H1 (cell line): ENCODE data around the gene TSR1.

Source experiments
- ATF2 ChIP-seq: IDR thresholded peaks from 2 replicates; pipeline ENCODE4 v1.6.1; 2012; ENCODE audit warnings: low read length, inconsistent platforms
- BRCA1 ChIP-seq: IDR thresholded peaks from 2 replicates; pipeline ENCODE4 v1.6.1; 2012; ENCODE audit warnings: low read depth, low read length, improper control_type of control experiment
- CBX5 ChIP-seq: fragments of 300-800, 300-1000 bp; sonication (generic); IDR thresholded peaks from 2 replicates; pipeline ENCODE4 v1.7.1; 2016; ENCODE audit warnings: antibody characterized with exemption, low read length, low read depth
- CTCF ChIP-seq, 3 experiments: IDR thresholded peaks; 1 replicate in 2 of 3; 2 replicates in 1 of 3; pipeline versions ENCODE4 v1.5.1 to v1.6.1; 2011; ENCODE audit warnings: low read length in 3 of 3, mild to moderate bottlenecking in 3 of 3, inconsistent platforms in 2 of 3, low read depth in 1 of 3, moderate library complexity in 1 of 3; ENCODE audit not compliant: insufficient read depth in 1 of 3; ENCODE audit errors: control extremely low read depth in 1 of 3
- EZH2 ChIP-seq: fragments of 200-600 bp; sonication (generic); IDR thresholded peaks from 2 replicates; pipeline ENCODE4 v1.7.1; 2012; ENCODE audit warnings: low read depth, mild to moderate bottlenecking, moderate library complexity, low read length, inconsistent platforms; ENCODE audit not compliant: severe bottlenecking
- RAD21 ChIP-seq, 2 experiments: IDR thresholded peaks in 1 of 2; conservative IDR thresholded peaks in 1 of 2; 2 replicates each; pipeline ENCODE4 v1.6.1; 2011; ENCODE audit warnings: low read depth in 2 of 2, low read length in 2 of 2, improper control_type of control experiment in 1 of 2, inconsistent platforms in 1 of 2, mild to moderate bottlenecking in 1 of 2, moderate library complexity in 1 of 2
- RFX5 ChIP-seq: IDR thresholded peaks from 2 replicates; pipeline ENCODE4 v1.6.1; 2011; ENCODE audit warnings: low read depth, low read length, improper control_type of control experiment, borderline replicate concordance
- TCF12 ChIP-seq: IDR thresholded peaks from 2 replicates; pipeline ENCODE4 v1.6.1; 2011; ENCODE audit warnings: low read depth, mild to moderate bottlenecking, low read length
- YY1 ChIP-seq: IDR thresholded peaks from 2 replicates; pipeline ENCODE4 v1.6.1; 2011; ENCODE audit warnings: low read depth, mild to moderate bottlenecking, low read length
- ZNF274 ChIP-seq: IDR thresholded peaks from 2 replicates; pipeline ENCODE4 v1.7.0; 2012; ENCODE audit warnings: low read length, borderline replicate concordance; ENCODE audit errors: extremely low read depth
- TF ChIP-seq, protein P1 (sequence below): IDR thresholded peaks from 2 replicates; pipeline ENCODE4 v1.6.1; 2012; ENCODE audit warnings: inconsistent platforms

DNA sequence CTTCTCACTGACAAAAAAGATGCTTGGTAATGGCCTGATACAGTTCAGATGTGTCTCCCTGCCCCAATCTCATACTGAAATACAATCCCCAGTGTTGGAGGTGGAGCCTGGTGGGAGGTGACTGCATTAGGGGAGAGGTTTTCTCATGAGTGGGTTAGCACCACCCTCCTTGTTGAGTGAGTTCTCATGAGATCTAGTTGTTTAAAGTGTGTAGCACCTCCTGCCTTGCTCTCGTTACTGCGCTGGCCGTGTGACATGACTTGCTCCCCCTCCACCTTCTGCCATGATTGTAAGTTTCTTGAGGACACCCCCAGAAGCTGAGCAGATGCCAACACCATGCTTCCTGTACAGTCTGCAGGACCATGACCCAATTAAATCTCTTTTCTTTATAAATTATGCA lies 5.0 kb downstream of the TSR1 start:
- TF ChIP-seq CTCF (IDR thresholded peaks at IDR 0.05; ENCODE audit: control extremely low read depth in 1 of 3, insufficient read depth in 1 of 3, low read depth in 1 of 3, low read length in 3 of 3) (no peak), ZNF274 (no peak), ATF2 (no peak), BRCA1 (no peak), TCF12 (no peak), CBX5 (no peak), RAD21 (IDR thresholded peaks at IDR 0.05 in 1 of 2, conservative IDR thresholded peaks at IDR 0.05 in 1 of 2; ENCODE audit: low read depth in 2 of 2, low read length in 2 of 2) (no peak), EZH2 (no peak), YY1 (no peak), RFX5 (no peak)
- TF ChIP-seq, protein P1, sequence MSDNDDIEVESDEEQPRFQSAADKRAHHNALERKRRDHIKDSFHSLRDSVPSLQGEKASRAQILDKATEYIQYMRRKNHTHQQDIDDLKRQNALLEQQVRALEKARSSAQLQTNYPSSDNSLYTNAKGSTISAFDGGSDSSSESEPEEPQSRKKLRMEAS, result no peak
